NCI-H1105 treated with DMSO at 0.1 percent for 48 hours (cell line): ENCODE data around the gene HERPUD1.
"Not testable (repeated sequence)": the region's sequence is repeated elsewhere in the genome, so short reads cannot be mapped to it uniquely, and the experiment has no call there.

Experiments used
- DNase-seq: peaks from one replicate; lab custom pipeline; 2025; lab: John Stamatoyannopoulos, UW

The HERPUD1 gene

GRCh38 chr16:56931892-56932720 lies at the start of gene HERPUD1:
TSS of gene HERPUD1 (plus strand) at chr16:56932142. CDS start at chr16:56932245, 103 bp downstream.
- DNase-seq, result peak; percentile 87

GRCh38 chr16:56883586-56883985 lies 48.4 kb upstream of the HERPUD1 start:
- DNase-seq, result no peak

GRCh38 chr16:56884026-56884582 lies 47.8 kb upstream of the HERPUD1 start:
- no peak for DNase-seq

GRCh38 chr16:56884929-56885328 lies 47.0 kb upstream of the HERPUD1 start:
- DNase-seq, result not testable (repeated sequence)

GRCh38 chr16:56885446-56886162 lies 46.3 kb upstream of the HERPUD1 start:
- DNase-seq, result no peak

- DNase-seq, result no peak
Observed at GRCh38 chr16:56886296-56886695, 45.6 kb upstream of the HERPUD1 start.

GRCh38 chr16:56886826-56887225 lies 45.1 kb upstream of the HERPUD1 start:
- DNase-seq, result no peak

- DNase-seq, result no peak
Observed at GRCh38 chr16:56888806-56889205, 43.1 kb upstream of the HERPUD1 start.

GRCh38 chr16:56889206-56889605 lies 42.7 kb upstream of the HERPUD1 start:
- DNase-seq, result no peak

GRCh38 chr16:56891685-56892084 lies 40.3 kb upstream of the HERPUD1 start:
- DNase-seq, result no peak

- no peak for DNase-seq
Observed at GRCh38 chr16:56892705-56893104, 39.2 kb upstream of the HERPUD1 start.

GRCh38 chr16:56894331-56894917 lies 37.5 kb upstream of the HERPUD1 start:
- DNase-seq, result no peak

GRCh38 chr16:56895813-56896212 lies 36.1 kb upstream of the HERPUD1 start:
- DNase-seq, result no peak

- no peak for DNase-seq
Observed at GRCh38 chr16:56896244-56896643, 35.7 kb upstream of the HERPUD1 start.

- peak; percentile 0 for DNase-seq
Observed at GRCh38 chr16:56897026-56897799, 34.7 kb upstream of the HERPUD1 start.

- DNase-seq, result no peak
Observed at GRCh38 chr16:56898847-56899246, 33.1 kb upstream of the HERPUD1 start.

- no peak for DNase-seq
Observed at GRCh38 chr16:56903866-56904265, 28.1 kb upstream of the HERPUD1 start.

GRCh38 chr16:56907401-56907800 lies 24.5 kb upstream of the HERPUD1 start:
- DNase-seq, result no peak

- DNase-seq, result no peak
Observed at GRCh38 chr16:56909527-56909979, 22.4 kb upstream of the HERPUD1 start.

GRCh38 chr16:56910112-56910511 lies 21.8 kb upstream of the HERPUD1 start:
- no peak for DNase-seq

GRCh38 chr16:56910654-56911539 lies 21.0 kb upstream of the HERPUD1 start:
- DNase-seq, result peak; percentile 20
